PC-9 (cell line): ENCODE results near the gene TMEM126A.

Experiments
- CTCF ChIP-seq: fragments of 200-600 bp; sonication (generic); conservative IDR thresholded peaks from 2 replicates; pipeline ENCODE4 v1.6.1; 2017; ENCODE audit warnings: mixed run types, antibody characterized with exemption, mild to moderate bottlenecking, moderate library complexity
- EZH2 ChIP-seq: fragments of 200-600 bp; sonication (generic); IDR thresholded peaks from 2 replicates; pipeline ENCODE4 v1.8.0; 2017; ENCODE audit warnings: antibody characterized with exemption, low read depth

DNA sequence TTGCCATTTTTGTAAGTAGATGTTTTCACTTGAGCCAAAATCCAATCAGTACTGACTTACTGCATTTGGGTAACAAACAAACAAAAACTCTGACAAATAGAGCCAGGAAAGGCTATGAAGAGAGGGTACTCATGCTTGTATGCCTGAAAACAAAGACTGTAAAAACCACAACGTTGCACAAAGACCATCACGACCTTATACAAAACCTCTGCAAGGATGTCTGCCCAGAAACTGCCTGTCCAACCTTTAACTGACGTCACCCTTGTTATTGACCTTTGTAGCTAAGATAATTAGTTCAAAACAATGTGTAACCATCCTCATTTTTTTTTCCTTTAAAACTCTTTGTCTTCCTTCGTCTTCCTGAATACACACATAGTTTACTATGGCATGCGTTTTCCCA is 18.0 kb downstream of the TMEM126A start:
- no peak for TF ChIP-seq EZH2
- TF ChIP-seq CTCF, result no peak
